Osteocyte (in vitro differentiated cells): ENCODE results near the gene PRDM5. TPM values are rescaled to one million over a fixed set of nuclear protein-coding genes. Genes with fewer than 3 reads are reported as not detected.
A peak's percentile ranks its signal among the peaks of the same experiment; 100 is the strongest.

Experiments
- DNase-seq: peaks from one replicate; pipeline ENCODE4 v3.0.0; 2021; ENCODE audit warnings: mixed read lengths; ENCODE audit not compliant: unreplicated experiment; ENCODE audit errors: extremely low spot score
- H3K27ac Mint-ChIP-seq: one replicate; pipeline ENCODE4 v1.8.0; 2021; ENCODE audit warnings: mild to moderate bottlenecking, mixed read lengths; ENCODE audit not compliant: unreplicated experiment
- H3K27me3 Mint-ChIP-seq: one replicate; pipeline ENCODE4 v1.8.0; 2021; ENCODE audit warnings: mixed read lengths; ENCODE audit not compliant: unreplicated experiment
- H3K36me3 Mint-ChIP-seq: one replicate; pipeline ENCODE4 v1.8.0; 2021; ENCODE audit warnings: mixed read lengths; ENCODE audit not compliant: unreplicated experiment
- H3K4me1 Mint-ChIP-seq: one replicate; pipeline ENCODE4 v1.8.0; 2021; ENCODE audit warnings: mixed read lengths; ENCODE audit not compliant: unreplicated experiment
- H3K4me3 Mint-ChIP-seq: one replicate; pipeline ENCODE4 v1.8.0; 2021; ENCODE audit warnings: mild to moderate bottlenecking, moderate library complexity, mixed read lengths; ENCODE audit not compliant: unreplicated experiment
- H3K9me3 Mint-ChIP-seq: one replicate; pipeline ENCODE4 v1.8.0; 2021; ENCODE audit warnings: mixed read lengths; ENCODE audit not compliant: unreplicated experiment
- CTCF ChIP-seq: fragments of 200-600 bp; sonication (generic); IDR thresholded peaks from 2 replicates; pipeline ENCODE4 v1.5.0; 2021; ENCODE audit warnings: antibody characterized with exemption, mild to moderate bottlenecking, moderate library complexity
- total RNA-seq: library from RNA; stranded (reverse); gene quantifications from 2 replicates; pipeline ENCODE4 v1.2.1, GENCODE V29; 2021

Gene PRDM5
- total RNA-seq, 1 donor from 2014 or later = 9.4 TPM

GRCh38 chr4:120916937-120917336 is 5.6 kb downstream of the PRDM5 start:
- H3K4me1 Mint-ChIP-seq = peaks cover 35% of the 10 kb centered on the region
- no peak for DNase-seq
- no peaks in the 10 kb centered on the region for H3K36me3 Mint-ChIP-seq
- no peak for TF ChIP-seq CTCF
- H3K4me3 Mint-ChIP-seq = no peak overlapping the region
- H3K9me3 Mint-ChIP-seq = no peaks in the 10 kb centered on the region
- H3K27me3 Mint-ChIP-seq = no peaks in the 10 kb centered on the region
- H3K27ac Mint-ChIP-seq = no peak overlapping the region

- Mint-ChIP-seq H3K4me1 (peaks cover 23% of the 10 kb centered on the region), H3K9me3 (no peaks in the 10 kb centered on the region), H3K27me3 (no peaks in the 10 kb centered on the region), H3K36me3 (no peaks in the 10 kb centered on the region), H3K27ac (no peak overlapping the region), H3K4me3 (no peak overlapping the region)
- DNase-seq = no peak
- no peak for TF ChIP-seq CTCF
Observed at GRCh38 chr4:120915336-120915735, 7.2 kb downstream of the PRDM5 start.

DNA sequence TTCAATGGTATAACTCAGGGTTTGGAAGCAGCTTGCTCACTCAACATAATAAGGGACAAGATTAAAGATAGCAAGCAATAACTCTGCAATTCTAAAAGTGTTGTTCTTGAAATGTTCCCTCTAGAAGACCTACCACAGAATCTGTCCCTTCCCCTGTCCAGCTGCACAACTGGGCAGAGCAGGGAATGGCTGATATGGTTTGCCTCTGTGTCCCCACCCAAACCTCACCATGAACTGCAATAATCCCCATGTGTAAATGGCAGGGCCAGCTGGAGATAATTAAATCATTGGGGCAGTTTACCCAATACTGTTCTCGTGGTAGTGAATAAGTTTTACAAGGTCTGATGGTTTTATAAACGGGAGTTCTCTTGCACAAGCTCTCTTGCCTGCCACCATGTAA is 19.1 kb downstream of the PRDM5 start:
- Mint-ChIP-seq H3K4me1 (peaks cover 8% of the 10 kb centered on the region), H3K27ac (no peak overlapping the region), H3K4me3 (no peak overlapping the region), H3K36me3 (peaks cover 7% of the 10 kb centered on the region), H3K9me3 (no peaks in the 10 kb centered on the region), H3K27me3 (no peaks in the 10 kb centered on the region)
- no peak for TF ChIP-seq CTCF
- no peak for DNase-seq

DNA sequence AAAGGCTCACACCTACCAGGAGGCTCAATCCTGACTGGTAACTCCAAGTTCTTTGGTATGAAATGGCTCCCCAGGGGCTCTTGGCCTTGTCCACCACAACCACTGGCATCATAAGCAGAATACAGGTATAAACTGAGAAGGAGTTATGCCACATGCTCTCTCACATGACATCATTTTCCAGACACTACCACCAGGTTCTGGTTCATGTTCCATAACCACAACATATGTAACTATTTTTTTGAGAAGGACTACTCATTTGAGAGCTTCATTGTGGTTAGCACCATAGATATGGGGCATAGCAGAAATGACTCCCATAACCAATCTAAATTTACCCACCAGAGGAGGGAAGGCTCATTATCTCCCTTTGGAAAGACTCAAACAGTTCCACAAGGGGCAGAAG is 19.6 kb downstream of the PRDM5 start:
- no peak overlapping the region for H3K27ac Mint-ChIP-seq
- H3K27me3 Mint-ChIP-seq = no peaks in the 10 kb centered on the region
- H3K9me3 Mint-ChIP-seq = no peaks in the 10 kb centered on the region
- H3K36me3 Mint-ChIP-seq = peaks cover 7% of the 10 kb centered on the region
- peaks cover 8% of the 10 kb centered on the region for H3K4me1 Mint-ChIP-seq
- no peak overlapping the region for H3K4me3 Mint-ChIP-seq
- TF ChIP-seq CTCF = no peak
- no peak for DNase-seq

- DNase-seq = no peak
- Mint-ChIP-seq H3K4me1 (peaks cover 8% of the 10 kb centered on the region), H3K27me3 (no peaks in the 10 kb centered on the region), H3K27ac (peak overlapping the region; percentile 52), H3K4me3 (no peak overlapping the region), H3K9me3 (no peaks in the 10 kb centered on the region), H3K36me3 (peaks cover 4% of the 10 kb centered on the region)
- no peak for TF ChIP-seq CTCF
Observed at GRCh38 chr4:120901731-120902130, 20.8 kb downstream of the PRDM5 start.
